Smooth muscle cell (in vitro differentiated cells): ENCODE measurements around the gene SNAI3. TPM values are rescaled to one million over a fixed set of nuclear protein-coding genes. Genes with fewer than 3 reads are reported as not detected.

ENCODE experiments used
- DNase-seq: peaks from one replicate; lab custom pipeline; 2025; ENCODE audit not compliant: unreplicated experiment; lab: John Stamatoyannopoulos, UW
- H2AFZ ChIP-seq: fragments of 200-600 bp; sonication (generic); 2 replicates; pipeline ENCODE4 v1.6.0; 2016; ENCODE audit warnings: antibody characterized with exemption, low read depth, mild to moderate bottlenecking
- H3F3A ChIP-seq: fragments of 200-600 bp; sonication (generic); 2 replicates; pipeline ENCODE4 v1.6.0; 2017; ENCODE audit warnings: antibody characterized with exemption, low read depth
- H3K27ac ChIP-seq: fragments of 200-600 bp; sonication (generic); 2 replicates; pipeline ENCODE4 v1.5.1; 2016; ENCODE audit warnings: low read depth, mild to moderate bottlenecking
- H3K27me3 ChIP-seq: fragments of 200-600 bp; sonication (generic); 2 replicates; pipeline ENCODE4 v1.6.1; 2016; ENCODE audit warnings: low read depth, mild to moderate bottlenecking
- H3K36me3 ChIP-seq: fragments of 200-600 bp; sonication (generic); 2 replicates; pipeline ENCODE4 v1.5.1; 2016; ENCODE audit warnings: low read depth
- H3K4me1 ChIP-seq: fragments of 200-600 bp; sonication (generic); 2 replicates; pipeline ENCODE4 v1.5.1; 2016; ENCODE audit warnings: low read depth
- H3K4me2 ChIP-seq: fragments of 200-600 bp; sonication (generic); 2 replicates; pipeline ENCODE4 v1.6.0; 2016; ENCODE audit warnings: mild to moderate bottlenecking
- H3K4me3 ChIP-seq: fragments of 200-600 bp; sonication (generic); 2 replicates; pipeline ENCODE4 v1.5.1; 2016; ENCODE audit warnings: mild to moderate bottlenecking
- H3K79me2 ChIP-seq: fragments of 200-600 bp; sonication (generic); 2 replicates; pipeline ENCODE4 v1.6.0; 2016; ENCODE audit warnings: low read depth, mild to moderate bottlenecking
- H3K9ac ChIP-seq: fragments of 200-600 bp; sonication (generic); 2 replicates; pipeline ENCODE4 v1.6.0; 2016; ENCODE audit warnings: low read depth
- H3K9me3 ChIP-seq: fragments of 200-600 bp; sonication (generic); replicated peaks from 2 replicates; pipeline ENCODE4 v1.5.1; 2016; ENCODE audit warnings: low read depth
- H4K20me1 ChIP-seq: fragments of 200-600 bp; sonication (generic); 2 replicates; pipeline ENCODE4 v1.6.0; 2016; ENCODE audit warnings: low read depth
- WGBS: methylation state at CpG from one replicate; pipeline ENCODE4 v1.1.7; 2016; ENCODE audit warnings: low lambda C conversion rate; 5-methylcytosine and 5-hydroxymethylcytosine counted together
- polyA plus RNA-seq: library from polyadenylated mRNA; unstranded; fragments of >200 nt; fragmentation: Nextera tagmentation; extraction: Ambion mirVana; gene quantifications from 2 replicates; pipeline ENCODE4 v1.2.1, GENCODE V29; 2016
- total RNA-seq: library from RNA; depleted of rRNA; stranded (reverse); fragments of >200 nt; gene quantifications from 2 replicates; pipeline ENCODE4 v1.2.3, GENCODE V29; 2014
- TF ChIP-seq, protein P1 (sequence below): fragments of 200-600 bp; sonication (generic); IDR thresholded peaks from 2 replicates; pipeline ENCODE4 v1.5.1; 2017; ENCODE audit warnings: borderline replicate concordance, mild to moderate bottlenecking, antibody characterized with exemption; ENCODE audit not compliant: insufficient read depth, poor library complexity, severe bottlenecking

SNAI3 gene
- total and polyA plus RNA-seq, 2 experiments from 2014 or later: 0.22 to 1.4 TPM

- 1% methylated on average over 42 of the region's 49 CpGs for WGBS
- Histone ChIP-seq H3K4me2 (peak overlapping the region; percentile 100), H3K9me3 (no peaks in the 10 kb centered on the region), H3K27ac (peak overlapping the region; percentile 85), H3K9ac (peak overlapping the region; percentile 95), H3F3A (no peaks in the 10 kb centered on the region), H2AFZ (peak overlapping the region; percentile 90), H3K79me2 (peaks cover 55% of the 10 kb centered on the region), H3K27me3 (no peaks in the 10 kb centered on the region), H3K4me1 (peaks cover 5% of the 10 kb centered on the region), H3K4me3 (peak overlapping the region; percentile 85), H3K36me3 (no peaks in the 10 kb centered on the region), H4K20me1 (peaks cover 49% of the 10 kb centered on the region)
- DNase-seq: no peak
- TF ChIP-seq, protein P1, sequence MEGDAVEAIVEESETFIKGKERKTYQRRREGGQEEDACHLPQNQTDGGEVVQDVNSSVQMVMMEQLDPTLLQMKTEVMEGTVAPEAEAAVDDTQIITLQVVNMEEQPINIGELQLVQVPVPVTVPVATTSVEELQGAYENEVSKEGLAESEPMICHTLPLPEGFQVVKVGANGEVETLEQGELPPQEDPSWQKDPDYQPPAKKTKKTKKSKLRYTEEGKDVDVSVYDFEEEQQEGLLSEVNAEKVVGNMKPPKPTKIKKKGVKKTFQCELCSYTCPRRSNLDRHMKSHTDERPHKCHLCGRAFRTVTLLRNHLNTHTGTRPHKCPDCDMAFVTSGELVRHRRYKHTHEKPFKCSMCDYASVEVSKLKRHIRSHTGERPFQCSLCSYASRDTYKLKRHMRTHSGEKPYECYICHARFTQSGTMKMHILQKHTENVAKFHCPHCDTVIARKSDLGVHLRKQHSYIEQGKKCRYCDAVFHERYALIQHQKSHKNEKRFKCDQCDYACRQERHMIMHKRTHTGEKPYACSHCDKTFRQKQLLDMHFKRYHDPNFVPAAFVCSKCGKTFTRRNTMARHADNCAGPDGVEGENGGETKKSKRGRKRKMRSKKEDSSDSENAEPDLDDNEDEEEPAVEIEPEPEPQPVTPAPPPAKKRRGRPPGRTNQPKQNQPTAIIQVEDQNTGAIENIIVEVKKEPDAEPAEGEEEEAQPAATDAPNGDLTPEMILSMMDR: no peak
These were observed 24.0 kb downstream of the SNAI3 start for GRCh38 chr16:88662222-88662842.

DNA sequence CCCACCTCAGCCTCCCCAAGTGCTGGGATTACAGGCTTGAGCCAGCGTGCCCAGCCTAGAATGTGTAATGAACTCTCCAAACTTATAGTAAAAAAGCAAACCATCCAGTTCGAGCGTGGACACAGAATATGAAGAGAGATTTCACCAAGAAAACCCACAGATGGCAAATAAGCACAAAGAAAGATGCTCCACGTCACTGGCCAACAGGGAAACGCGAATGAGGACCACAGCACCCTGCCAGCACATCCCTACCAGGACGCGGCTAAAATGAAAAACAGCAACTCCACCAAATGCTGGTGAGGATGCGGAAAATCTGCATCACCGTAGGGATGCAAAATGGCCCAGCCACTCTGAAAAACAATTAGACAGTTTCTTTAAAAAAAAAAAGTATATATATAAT, 24.8 kb downstream of the SNAI3 start:
- Histone ChIP-seq H3K79me2 (peaks cover 55% of the 10 kb centered on the region), H3K9ac (no peak overlapping the region), H3K27ac (no peak overlapping the region), H2AFZ (no peak overlapping the region), H3K4me1 (peaks cover 5% of the 10 kb centered on the region), H3K9me3 (no peaks in the 10 kb centered on the region), H3F3A (no peaks in the 10 kb centered on the region), H3K4me3 (peak overlapping the region; percentile 85), H4K20me1 (peaks cover 58% of the 10 kb centered on the region), H3K36me3 (no peaks in the 10 kb centered on the region), H3K27me3 (no peaks in the 10 kb centered on the region), H3K4me2 (peak overlapping the region; percentile 100)
- TF ChIP-seq, protein P1: no peak
- DNase-seq: no peak
- WGBS: 67% methylated on average over 10 of the region's 10 CpGs

DNA sequence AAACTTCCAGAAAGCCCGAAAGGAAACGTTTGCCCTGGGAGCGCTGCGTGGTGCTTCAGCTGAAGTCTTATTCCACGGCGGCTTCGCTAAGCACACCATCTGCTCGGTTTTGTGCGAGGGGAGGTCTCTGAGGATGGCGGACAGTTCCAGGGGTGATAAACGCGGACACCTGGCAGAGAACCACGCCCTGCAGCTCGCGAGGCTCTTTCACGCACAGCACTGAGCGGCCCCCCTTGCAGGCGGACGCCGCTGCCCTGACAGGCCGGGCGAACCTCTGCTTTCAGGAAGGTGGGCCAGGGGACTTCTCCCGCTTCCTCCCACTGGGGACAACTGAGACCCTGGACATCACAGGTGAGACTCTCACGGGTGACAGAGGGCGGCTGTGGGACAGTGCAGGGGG, 27.1 kb downstream of the SNAI3 start:
- no peak overlapping the region for H2AFZ ChIP-seq
- H3K4me2 ChIP-seq: no peak overlapping the region
- H4K20me1 ChIP-seq: peaks cover 65% of the 10 kb centered on the region
- no peak overlapping the region for H3K4me3 ChIP-seq
- TF ChIP-seq, protein P1: no peak
- H3K79me2 ChIP-seq: peaks cover 50% of the 10 kb centered on the region
- H3F3A ChIP-seq: no peaks in the 10 kb centered on the region
- no peaks in the 10 kb centered on the region for H3K9me3 ChIP-seq
- H3K27me3 ChIP-seq: no peaks in the 10 kb centered on the region
- H3K36me3 ChIP-seq: no peaks in the 10 kb centered on the region
- no peak overlapping the region for H3K27ac ChIP-seq
- H3K9ac ChIP-seq: no peak overlapping the region
- no peak for DNase-seq
- H3K4me1 ChIP-seq: peaks cover 5% of the 10 kb centered on the region
- 97% methylated on average over 25 of the region's 25 CpGs for WGBS

- no peak overlapping the region for H2AFZ ChIP-seq
- H3K4me2 ChIP-seq: no peak overlapping the region
- 96% methylated on average over 12 of the region's 15 CpGs for WGBS
- no peaks in the 10 kb centered on the region for H3K27me3 ChIP-seq
- no peaks in the 10 kb centered on the region for H3F3A ChIP-seq
- no peak overlapping the region for H3K4me3 ChIP-seq
- no peak for DNase-seq
- peaks cover 5% of the 10 kb centered on the region for H3K4me1 ChIP-seq
- no peaks in the 10 kb centered on the region for H3K9me3 ChIP-seq
- H3K36me3 ChIP-seq: no peaks in the 10 kb centered on the region
- H3K9ac ChIP-seq: no peak overlapping the region
- TF ChIP-seq, protein P1: no peak
- H4K20me1 ChIP-seq: peaks cover 65% of the 10 kb centered on the region
- no peak overlapping the region for H3K27ac ChIP-seq
- H3K79me2 ChIP-seq: peaks cover 48% of the 10 kb centered on the region
These were observed 27.6 kb downstream of the SNAI3 start for GRCh38 chr16:88658714-88659113.
